ENCODE data around the gene CTAGE15.
A peak's percentile ranks its signal among the peaks of the same experiment; 100 is the strongest.
"Not testable (repeated sequence)": the region's sequence is repeated elsewhere in the genome, so short reads cannot be mapped to it uniquely, and the experiment has no call there.

Gene CTAGE15, protein sequence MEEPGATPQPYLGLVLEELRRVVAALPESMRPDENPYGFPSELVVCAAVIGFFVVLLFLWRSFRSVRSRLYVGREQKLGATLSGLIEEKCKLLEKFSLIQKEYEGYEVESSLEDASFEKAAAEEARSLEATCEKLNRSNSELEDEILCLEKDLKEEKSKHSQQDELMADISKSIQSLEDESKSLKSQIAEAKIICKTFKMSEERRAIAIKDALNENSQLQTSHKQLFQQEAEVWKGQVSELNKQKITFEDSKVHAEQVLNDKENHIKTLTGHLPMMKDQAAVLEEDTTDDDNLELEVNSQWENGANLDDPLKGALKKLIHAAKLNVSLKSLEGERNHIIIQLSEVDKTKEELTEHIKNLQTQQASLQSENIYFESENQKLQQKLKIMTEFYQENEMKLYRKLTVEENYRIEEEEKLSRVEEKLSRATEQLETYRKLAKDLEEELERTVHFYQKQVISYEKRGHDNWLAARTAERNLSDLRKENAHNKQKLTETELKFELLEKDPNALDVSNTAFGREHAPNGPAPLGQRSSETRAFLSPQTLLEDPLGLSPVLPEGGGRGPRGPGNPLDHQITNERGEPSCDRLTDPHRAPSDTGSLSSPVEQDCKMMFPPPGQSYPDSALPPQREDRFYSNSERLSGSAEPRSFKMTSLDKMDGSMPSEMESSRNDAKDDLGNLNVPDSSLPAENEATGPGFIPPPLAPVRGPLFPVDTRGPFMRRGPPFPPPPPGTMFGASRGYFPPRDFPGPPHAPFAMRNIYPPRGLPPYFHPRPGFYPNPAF

GRCh38 chr7:143571501-143571900, at the start of gene CTAGE15:
Gene CTAGE15, plus strand, starts transcription at chr7:143571801. Its CDS starts 17 bp downstream, at chr7:143571818.
- DNase-seq; intact Hi-C loops (cut with DNase I): not testable (repeated sequence)

- intact Hi-C loops (cut with DNase I); DNase-seq: not testable (repeated sequence)
Observed at GRCh38 chr7:143522309-143522916, 49.2 kb upstream of the CTAGE15 start.

DNA sequence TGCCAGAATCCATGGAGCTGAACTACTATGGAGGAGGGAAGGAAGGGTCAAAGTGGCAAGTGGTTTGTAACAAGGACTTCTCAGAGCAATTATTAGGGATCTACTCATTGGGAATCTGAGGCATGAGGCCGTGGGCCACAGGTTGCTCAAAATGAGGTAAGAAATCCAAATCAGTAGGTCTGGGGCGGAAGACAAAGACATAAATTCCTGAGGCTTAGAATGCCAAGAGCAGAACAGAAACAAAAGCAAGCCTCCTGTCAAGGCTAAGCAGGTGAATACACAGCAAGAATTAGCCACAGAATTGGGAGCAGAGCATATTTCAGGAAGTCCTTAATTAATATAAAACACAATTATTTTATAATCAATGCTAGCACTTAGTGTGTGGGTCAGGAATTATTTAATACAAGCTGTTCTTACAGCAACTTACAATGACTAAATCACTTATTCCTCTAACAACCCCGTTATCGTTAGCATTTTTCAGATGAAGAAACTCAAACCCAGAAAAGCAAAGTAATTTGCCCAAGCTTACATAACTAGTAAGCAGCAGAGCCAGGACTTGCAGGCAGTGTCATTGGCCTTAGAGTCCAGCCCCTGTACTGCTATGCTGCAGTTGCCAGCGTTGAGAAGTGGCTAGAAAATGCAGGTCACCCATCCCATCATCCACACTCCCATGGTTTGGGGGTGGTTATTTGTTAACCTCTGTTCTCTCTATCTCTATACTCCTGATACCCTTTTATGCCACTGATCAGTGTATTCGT, 40.3 kb upstream of the CTAGE15 start:
- DNase-seq; intact Hi-C loops (cut with DNase I): not testable (repeated sequence)

GRCh38 chr7:143531932-143532331, 39.7 kb upstream of the CTAGE15 start:
- DNase-seq; intact Hi-C loops (cut with DNase I): not testable (repeated sequence)

GRCh38 chr7:143533213-143533839, 38.3 kb upstream of the CTAGE15 start:
- DNase-seq; intact Hi-C loops (cut with DNase I): not testable (repeated sequence)

- DNase-seq; intact Hi-C loops (cut with DNase I): not testable (repeated sequence)
Observed at GRCh38 chr7:143536443-143536842, 35.2 kb upstream of the CTAGE15 start.

DNA sequence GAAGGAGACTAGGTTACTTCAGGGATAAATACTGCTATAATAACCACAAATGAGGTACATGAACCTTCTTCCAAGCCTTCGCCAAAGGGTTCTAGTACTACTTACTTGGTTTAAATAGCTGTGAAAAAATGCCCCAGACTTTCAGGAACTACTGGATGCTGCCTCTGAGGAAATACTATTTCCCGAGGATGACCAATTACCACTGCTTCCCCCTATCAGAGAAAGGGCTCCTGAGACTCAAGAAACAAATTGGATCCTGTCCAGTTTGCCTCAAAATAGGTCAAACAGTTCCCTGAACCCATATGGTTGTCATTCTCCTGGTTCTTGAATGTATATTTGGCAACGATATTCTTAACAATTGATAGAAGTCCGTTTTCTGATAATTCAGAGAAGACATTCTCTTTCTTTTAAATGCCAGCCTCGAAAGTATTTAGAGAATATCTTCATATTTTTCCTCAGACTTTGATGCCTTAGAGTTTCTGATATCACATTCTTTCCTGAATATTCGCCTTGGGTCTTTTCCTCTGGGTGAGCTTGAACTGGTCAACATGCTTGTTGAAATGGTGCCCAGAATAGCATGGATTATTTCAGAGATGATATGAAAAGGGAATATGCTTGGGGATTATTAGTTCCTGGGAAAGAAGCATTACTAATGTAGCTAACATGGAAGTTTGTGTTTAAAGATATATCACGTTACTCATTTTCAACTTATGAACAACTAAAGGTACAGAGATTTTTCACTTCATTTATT, 28.1 kb upstream of the CTAGE15 start:
- intact Hi-C loops (cut with DNase I), result not testable (repeated sequence)

DNA sequence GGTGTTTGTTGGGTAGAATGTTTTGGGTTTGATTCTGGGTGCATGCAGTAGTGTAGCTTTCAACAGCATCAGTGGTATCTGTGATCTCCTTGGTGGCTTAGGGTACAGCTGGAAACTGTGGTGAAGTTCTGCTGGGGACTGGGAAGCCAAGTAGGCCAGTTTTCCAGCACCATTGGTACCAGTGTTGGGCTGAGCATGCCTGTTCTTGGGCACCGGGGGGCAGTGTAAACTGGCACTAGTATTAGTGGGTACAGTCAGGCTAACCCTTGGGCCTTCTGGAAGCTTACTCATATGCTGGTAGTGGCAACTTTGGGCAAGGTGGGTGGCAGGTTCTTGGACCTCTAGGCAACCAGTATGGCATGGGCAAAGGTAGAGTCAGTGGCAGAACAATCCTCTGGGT, 15.6 kb upstream of the CTAGE15 start:
- DNase-seq; intact Hi-C loops (cut with DNase I): not testable (repeated sequence)

More for the DNA sequence above, 28.1 kb upstream of the CTAGE15 start:
- DNase-seq, result not testable (repeated sequence)

- intact Hi-C loops (cut with DNase I), result not testable (repeated sequence)
- peak in 1 of 10 donors; percentile 1 for DNase-seq
Observed at GRCh38 chr7:143563306-143563705, 8.3 kb upstream of the CTAGE15 start.

DNA sequence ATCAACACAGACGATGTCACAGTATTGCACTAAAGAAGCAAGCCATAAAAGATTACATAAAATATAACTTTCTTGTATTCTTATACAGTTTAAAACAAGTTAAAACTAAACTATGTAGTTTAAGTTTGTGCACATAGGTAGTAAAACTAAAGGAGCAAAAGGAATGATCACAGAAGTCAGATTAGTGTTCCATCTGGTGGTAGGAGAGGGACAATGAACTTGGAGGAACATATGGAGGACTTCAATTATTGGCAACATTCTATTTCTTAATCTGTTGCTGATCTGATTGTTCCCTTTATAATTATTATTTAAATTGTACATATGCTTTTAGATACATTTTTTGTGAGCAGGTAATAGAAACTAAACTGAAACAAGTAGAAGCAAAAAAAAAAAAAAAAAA, 5.6 kb upstream of the CTAGE15 start:
- DNase-seq; intact Hi-C loops (cut with DNase I): not testable (repeated sequence)

GRCh38 chr7:143588183-143588582, 16.6 kb downstream of the CTAGE15 start:
- DNase-seq; intact Hi-C loops (cut with DNase I): not testable (repeated sequence)

DNA sequence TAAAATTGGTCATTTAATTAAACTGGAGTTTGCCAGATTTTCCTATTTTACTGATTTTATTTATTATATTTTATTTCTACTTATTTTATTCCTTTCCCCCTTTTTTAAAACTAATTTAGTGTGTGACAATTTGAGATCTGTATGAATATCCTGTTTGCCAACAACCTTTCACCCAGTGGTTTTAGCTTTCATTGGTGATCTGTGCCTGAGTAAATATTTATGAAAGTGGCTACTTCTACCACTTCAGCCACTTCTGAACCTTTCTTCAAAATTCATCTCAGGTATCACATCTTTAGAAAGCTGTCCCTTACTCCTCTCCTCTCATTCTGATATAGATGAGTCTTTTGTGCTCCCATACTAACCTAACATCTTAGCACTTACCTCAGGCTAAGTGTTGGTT, 18.3 kb downstream of the CTAGE15 start:
- DNase-seq; intact Hi-C loops (cut with DNase I): not testable (repeated sequence)

DNA sequence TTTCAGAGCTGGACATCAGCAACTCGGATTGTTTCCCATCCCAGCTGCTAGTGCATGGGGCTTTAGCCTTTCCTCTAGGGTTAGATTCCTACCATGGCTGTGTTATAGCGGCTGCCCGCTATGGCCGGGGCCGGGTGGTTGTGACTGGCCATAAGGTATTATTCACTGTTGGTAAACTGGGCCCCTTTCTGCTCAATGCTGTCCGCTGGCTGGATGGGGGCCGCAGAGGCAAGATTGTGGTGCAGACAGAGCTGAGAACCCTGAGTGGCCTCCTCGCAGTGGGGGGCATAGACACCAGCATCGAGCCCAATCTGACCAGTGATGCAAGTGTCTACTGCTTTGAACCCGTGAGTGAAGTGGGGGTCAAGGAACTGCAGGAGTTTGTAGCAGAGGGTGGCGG, 26.5 kb downstream of the CTAGE15 start:
- DNase-seq, result peak in 4 of 10 donors; percentile 3 to 48 (median 44)

GRCh38 chr7:143603549-143603948, 31.9 kb downstream of the CTAGE15 start:
- intact Hi-C loops (cut with DNase I); DNase-seq: not testable (repeated sequence)

More for the DNA sequence above, 26.5 kb downstream of the CTAGE15 start:
- intact Hi-C loops (cut with DNase I), result not testable (repeated sequence)

- intact Hi-C loops (cut with DNase I); DNase-seq: not testable (repeated sequence)
Observed at GRCh38 chr7:143606088-143606487, 34.5 kb downstream of the CTAGE15 start.

DNA sequence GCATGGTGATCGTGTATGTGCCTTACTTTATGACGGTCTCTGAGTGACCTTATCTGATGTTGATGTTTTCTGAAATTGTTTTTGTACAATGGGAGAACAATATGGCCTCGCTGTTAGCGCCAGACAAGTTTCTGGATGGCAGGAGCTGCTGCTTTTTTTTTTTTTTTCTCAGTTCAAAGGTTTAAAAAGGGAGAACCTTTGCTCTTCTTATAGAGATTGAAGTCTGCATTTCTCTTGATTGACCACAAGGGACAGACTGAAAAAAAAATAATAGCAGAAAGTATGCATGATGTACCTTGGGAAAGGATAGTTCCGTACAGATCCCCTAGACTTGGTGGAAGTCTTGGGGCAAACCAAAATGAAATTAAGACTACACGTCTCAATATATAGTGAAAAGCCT, 43.9 kb downstream of the CTAGE15 start:
- intact Hi-C loops (cut with DNase I); DNase-seq: not testable (repeated sequence)

DNA sequence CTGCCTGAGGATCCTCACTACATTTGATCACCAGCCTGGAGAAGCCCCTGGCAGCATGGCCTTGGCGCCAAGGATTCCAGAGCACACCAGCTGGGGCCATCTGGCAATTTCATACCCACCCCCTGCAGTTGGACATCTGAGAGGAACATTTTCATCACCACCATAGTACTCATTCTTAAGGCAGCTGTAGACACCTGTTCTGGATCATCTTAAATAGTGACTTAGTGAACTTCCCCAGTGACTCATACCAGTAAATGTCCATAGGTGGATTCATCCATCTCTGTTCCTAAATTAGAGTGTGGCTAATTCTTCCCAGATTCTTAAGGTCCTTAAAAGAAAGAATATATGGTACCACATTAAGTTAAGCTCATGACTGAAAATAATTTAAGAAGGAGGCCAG, 45.6 kb downstream of the CTAGE15 start:
- intact Hi-C loops (cut with DNase I); DNase-seq: not testable (repeated sequence)

- intact Hi-C loops (cut with DNase I), result not testable (repeated sequence)
- DNase-seq, result peak in 2 of 10 donors; percentile 27 to 48
Observed at GRCh38 chr7:143620058-143620457, 48.5 kb downstream of the CTAGE15 start.

- intact Hi-C loops (cut with DNase I), result not testable (repeated sequence)
- DNase-seq, result peak in 5 of 10 donors; percentile 29 to 91 (median 61)
Observed at GRCh38 chr7:143620646-143621045, 49.0 kb downstream of the CTAGE15 start, which contains the start of gene TCAF2. Gene TCAF2, plus strand, starts transcription at chr7:143620974.

Measured in posterior cingulate gyrus (tissue), 11 donors.